Suprapubic skin (tissue), 4 donors: ENCODE results near the gene PRRX2. TPM values are rescaled to one million over a fixed set of nuclear protein-coding genes. Genes with fewer than 3 reads are reported as not detected.
"Not testable (repeated sequence)": the region's sequence is repeated elsewhere in the genome, so short reads cannot be mapped to it uniquely, and the experiment has no call there.

ENCODE experiments used
- DNase-seq, 2 donors: peaks; one replicate each; pipeline ENCODE4 v3.0.0-alpha.2; 2019; ENCODE audit warnings: low spot score in 2 of 2
- H3K27ac ChIP-seq: fragments of 200-600 bp; sonication (generic); one replicate; pipeline ENCODE4 v1.5.1; 2019
- H3K27me3 ChIP-seq: fragments of 200-600 bp; sonication (generic); one replicate; pipeline ENCODE4 v1.5.1; 2019
- H3K36me3 ChIP-seq: fragments of 200-600 bp; sonication (generic); one replicate; pipeline ENCODE4 v1.5.1; 2019
- H3K4me1 ChIP-seq: fragments of 200-600 bp; sonication (generic); one replicate; pipeline ENCODE4 v1.5.1; 2019
- H3K4me3 ChIP-seq: fragments of 200-600 bp; sonication (generic); one replicate; pipeline ENCODE4 v1.5.1; 2019; ENCODE audit warnings: mild to moderate bottlenecking
- H3K9me3 ChIP-seq: fragments of 200-600 bp; sonication (generic); one replicate; pipeline ENCODE4 v1.5.1; 2019
- EP300 ChIP-seq: sonication (generic); formaldehyde crosslinking; IDR thresholded peaks from one replicate; pipeline ENCODE4 v1.6.1; 2017; ENCODE audit warnings: antibody characterized with exemption
- POLR2A ChIP-seq, 2 donors: fragments of 450-650 bp; IDR thresholded peaks; one replicate each; pipeline ENCODE4 v1.6.1; 2017; ENCODE audit warnings: antibody characterized with exemption in 2 of 2, mild to moderate bottlenecking in 2 of 2, moderate library complexity in 2 of 2
- POLR2AphosphoS5 ChIP-seq, 3 donors: sonication (generic); formaldehyde crosslinking; IDR thresholded peaks; one replicate each; pipeline ENCODE4 v1.6.1; 2017; ENCODE audit warnings: antibody characterized with exemption in 3 of 3
- WGBS: methylation state at CpG from one replicate; pipeline ENCODE4 v1.1.5; 2018; 5-methylcytosine and 5-hydroxymethylcytosine counted together
- total RNA-seq, 4 donors: library from RNA; depleted of rRNA; stranded (reverse); fragments of >200 nt; gene quantifications; one replicate each; pipeline ENCODE4 v1.1.0, GENCODE V29; 2016
- TF ChIP-seq, protein P1 (sequence below), 2 donors: fragments of 200-600 bp in 1 of 2; fragments of 450-650 bp in 1 of 2; sonication (generic) in 1 of 2; IDR thresholded peaks; one replicate each; pipeline ENCODE4 v1.5.1; 2016 to 2019; ENCODE audit warnings: antibody characterized with exemption in 2 of 2, mild to moderate bottlenecking in 1 of 2, moderate library complexity in 1 of 2

The PRRX2 gene
- total RNA-seq, 4 donors from 2014 or later, result 9.9 to 16.9 (median 14.0) TPM

DNA sequence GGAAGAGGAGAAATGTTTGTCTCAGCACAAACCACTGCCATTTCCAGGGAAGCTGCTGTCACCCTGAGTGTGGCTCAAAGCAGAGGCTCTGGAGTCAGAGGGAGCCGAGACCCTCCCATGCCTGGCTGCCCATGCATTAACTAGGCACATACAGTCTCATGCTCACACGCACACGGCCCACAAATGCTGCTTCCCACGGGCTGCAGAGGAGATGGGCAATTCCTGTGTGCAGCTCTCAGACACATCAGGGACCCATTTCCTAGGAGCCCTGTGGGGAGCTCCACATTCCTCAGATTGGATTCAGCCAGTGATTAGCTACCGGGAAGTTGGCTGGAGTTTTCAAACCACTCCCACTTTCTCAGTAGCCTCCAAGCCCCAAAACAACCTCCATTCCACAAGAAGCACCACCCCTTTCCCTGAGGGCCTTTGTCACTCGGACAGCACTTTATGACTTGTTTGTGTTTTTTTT is 96.5 kb downstream of the PRRX2 start:
- DNase-seq, result peak in 1 of 2 donors; percentile 69
- H3K27ac ChIP-seq, result peak overlapping the region; percentile 82

DNA sequence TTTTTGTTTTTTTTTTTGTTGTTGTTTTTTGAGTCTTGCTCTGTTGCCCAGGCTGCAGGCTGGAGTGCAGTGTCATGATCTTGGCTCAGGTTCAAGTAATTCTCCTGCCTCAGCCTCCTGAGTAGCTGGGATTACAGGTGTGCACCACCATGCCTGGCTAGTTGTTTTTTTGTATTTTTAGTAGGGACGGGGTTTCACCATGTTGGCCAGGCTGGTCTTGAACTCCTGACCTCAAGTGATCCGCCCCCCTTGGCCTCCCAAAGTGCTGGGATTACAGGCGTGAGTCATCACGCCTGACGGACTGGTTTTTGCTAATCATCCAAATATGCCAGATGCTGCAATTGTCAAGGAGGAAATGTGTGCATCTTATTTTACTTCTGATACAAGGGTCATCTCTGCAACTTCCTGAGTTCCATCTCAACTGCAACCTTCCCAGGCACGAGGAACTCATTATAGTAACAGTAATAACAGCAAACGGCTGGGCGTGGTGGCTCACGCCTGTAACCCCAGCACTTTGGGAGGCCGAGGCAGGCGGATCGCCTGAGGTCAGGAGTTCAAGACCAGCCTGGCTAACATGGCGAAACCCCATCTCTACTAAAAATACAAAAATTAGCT is 97.0 kb downstream of the PRRX2 start:
- 33% methylated on average over 13 of the region's 13 CpGs for WGBS
- peak in 1 of 3 donors; percentile 46 for TF ChIP-seq POLR2AphosphoS5 (IDR thresholded peaks at IDR 0.05)
- Histone ChIP-seq H3K4me1 (peaks cover 23% of the 10 kb centered on the region), H3K27ac (peak overlapping the region; percentile 82)
- not testable (repeated sequence) for H3K4me3 ChIP-seq, H3K36me3 ChIP-seq, H3K27me3 ChIP-seq, H3K9me3 ChIP-seq
- DNase-seq, result peak in 1 of 2 donors; percentile 80

More for the DNA sequence above, 96.5 kb downstream of the PRRX2 start:
- Histone ChIP-seq H3K9me3 (no peaks in the 10 kb centered on the region), H3K4me1 (peaks cover 23% of the 10 kb centered on the region), H3K4me3 (no peak overlapping the region), H3K36me3 (no peaks in the 10 kb centered on the region), H3K27me3 (no peaks in the 10 kb centered on the region)
- WGBS, result 21% methylated on average over 4 of the region's 6 CpGs
- TF ChIP-seq POLR2A (IDR thresholded peaks at IDR 0.05), result no peak
- TF ChIP-seq, protein P1, sequence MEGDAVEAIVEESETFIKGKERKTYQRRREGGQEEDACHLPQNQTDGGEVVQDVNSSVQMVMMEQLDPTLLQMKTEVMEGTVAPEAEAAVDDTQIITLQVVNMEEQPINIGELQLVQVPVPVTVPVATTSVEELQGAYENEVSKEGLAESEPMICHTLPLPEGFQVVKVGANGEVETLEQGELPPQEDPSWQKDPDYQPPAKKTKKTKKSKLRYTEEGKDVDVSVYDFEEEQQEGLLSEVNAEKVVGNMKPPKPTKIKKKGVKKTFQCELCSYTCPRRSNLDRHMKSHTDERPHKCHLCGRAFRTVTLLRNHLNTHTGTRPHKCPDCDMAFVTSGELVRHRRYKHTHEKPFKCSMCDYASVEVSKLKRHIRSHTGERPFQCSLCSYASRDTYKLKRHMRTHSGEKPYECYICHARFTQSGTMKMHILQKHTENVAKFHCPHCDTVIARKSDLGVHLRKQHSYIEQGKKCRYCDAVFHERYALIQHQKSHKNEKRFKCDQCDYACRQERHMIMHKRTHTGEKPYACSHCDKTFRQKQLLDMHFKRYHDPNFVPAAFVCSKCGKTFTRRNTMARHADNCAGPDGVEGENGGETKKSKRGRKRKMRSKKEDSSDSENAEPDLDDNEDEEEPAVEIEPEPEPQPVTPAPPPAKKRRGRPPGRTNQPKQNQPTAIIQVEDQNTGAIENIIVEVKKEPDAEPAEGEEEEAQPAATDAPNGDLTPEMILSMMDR (IDR thresholded peaks at IDR 0.05), result no peak
- no peak for TF ChIP-seq EP300
- no peak for TF ChIP-seq POLR2AphosphoS5 (IDR thresholded peaks at IDR 0.05)

DNA sequence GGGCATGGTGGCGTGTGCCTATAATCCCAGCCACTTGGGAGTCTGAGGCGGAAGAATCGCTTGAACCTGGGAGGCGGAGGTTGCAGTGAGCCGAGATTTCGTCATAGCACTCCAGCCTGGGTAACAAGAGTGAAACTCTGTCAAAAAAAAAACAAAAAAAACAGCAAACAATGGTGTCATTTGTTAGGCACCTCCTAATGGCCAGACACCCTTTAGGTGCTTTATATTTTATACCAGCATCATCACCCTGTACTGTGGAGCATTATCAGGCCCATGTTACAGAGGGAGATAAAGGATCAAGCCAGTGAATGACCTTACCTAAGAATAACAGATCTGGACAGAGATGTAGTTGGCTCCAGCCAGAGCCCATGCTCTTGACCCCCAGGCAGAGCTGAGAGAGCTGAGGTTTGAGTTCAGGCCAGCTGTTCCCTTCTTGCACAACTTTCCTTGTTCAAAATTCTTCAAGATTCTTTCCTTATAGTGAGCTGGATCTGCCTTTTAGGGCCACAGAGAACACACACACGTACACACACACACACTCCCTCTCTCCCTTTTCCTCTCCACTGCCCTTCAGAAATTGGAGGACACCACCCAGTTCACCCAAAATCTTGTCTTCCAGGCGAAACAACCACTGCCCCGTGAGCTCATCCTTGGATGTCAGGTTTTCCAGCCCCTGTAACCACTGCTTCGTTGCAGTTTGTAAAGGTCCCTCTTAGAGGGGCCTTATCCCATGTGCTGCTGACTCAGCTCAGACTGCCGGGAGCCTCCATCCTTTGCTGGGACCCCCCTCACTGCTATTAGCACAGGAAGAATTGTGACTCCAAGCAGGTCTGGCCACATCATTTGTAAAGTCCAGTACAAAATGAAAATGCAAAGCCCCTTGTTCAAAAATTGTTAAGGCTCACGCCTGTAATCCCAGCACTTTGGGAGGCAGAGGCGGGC is 97.8 kb downstream of the PRRX2 start:
- Histone ChIP-seq H3K27ac (peak overlapping the region; percentile 82), H3K9me3 (no peaks in the 10 kb centered on the region), H3K36me3 (no peaks in the 10 kb centered on the region), H3K4me3 (no peak overlapping the region), H3K27me3 (no peaks in the 10 kb centered on the region), H3K4me1 (peaks cover 23% of the 10 kb centered on the region)
- TF ChIP-seq EP300 (no peak), POLR2A (IDR thresholded peaks at IDR 0.05) (no peak), POLR2AphosphoS5 (IDR thresholded peaks at IDR 0.05) (peak in 1 of 3 donors; percentile 7)
- TF ChIP-seq, protein P1 (IDR thresholded peaks at IDR 0.05), result no peak
- 67% methylated on average over 13 of the region's 13 CpGs for WGBS
- peak in 1 of 2 donors; percentile 70 for DNase-seq

DNA sequence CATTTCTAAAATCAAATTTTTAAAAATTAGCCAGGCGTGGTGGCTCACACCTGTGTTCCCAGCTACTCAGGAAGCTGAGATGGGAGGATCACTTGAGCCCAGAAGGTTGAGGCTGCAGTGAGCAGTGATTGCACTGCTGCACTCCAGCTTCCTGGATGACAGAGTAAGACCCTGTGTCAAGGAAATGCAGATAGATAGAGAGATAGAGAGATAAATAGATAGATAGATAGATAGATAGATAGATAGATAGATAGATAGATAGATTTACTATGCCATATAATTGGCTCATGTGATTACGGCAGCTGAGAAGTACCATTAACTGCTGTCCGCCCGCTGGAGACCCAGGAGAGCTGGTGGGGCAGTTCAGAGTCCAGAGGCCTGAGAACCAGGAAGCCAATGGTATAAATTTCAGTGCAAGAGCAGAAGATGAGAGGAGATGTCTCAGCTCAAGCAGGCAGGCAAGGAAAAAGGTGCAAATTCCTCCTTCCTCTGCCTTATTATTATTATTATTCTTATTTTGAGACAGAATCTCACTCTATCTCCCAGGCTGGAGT is 100.4 kb downstream of the PRRX2 start:
- DNase-seq, result no peak
- Histone ChIP-seq H3K27me3 (no peaks in the 10 kb centered on the region), H3K4me1 (peaks cover 23% of the 10 kb centered on the region), H3K27ac (no peak overlapping the region), H3K4me3 (no peak overlapping the region), H3K36me3 (no peaks in the 10 kb centered on the region), H3K9me3 (no peaks in the 10 kb centered on the region)
- WGBS, result 87% methylated on average over 4 of the region's 4 CpGs
- TF ChIP-seq POLR2AphosphoS5 (IDR thresholded peaks at IDR 0.05) (no peak), EP300 (no peak), POLR2A (IDR thresholded peaks at IDR 0.05) (no peak)
- TF ChIP-seq, protein P1 (IDR thresholded peaks at IDR 0.05), result no peak

DNA sequence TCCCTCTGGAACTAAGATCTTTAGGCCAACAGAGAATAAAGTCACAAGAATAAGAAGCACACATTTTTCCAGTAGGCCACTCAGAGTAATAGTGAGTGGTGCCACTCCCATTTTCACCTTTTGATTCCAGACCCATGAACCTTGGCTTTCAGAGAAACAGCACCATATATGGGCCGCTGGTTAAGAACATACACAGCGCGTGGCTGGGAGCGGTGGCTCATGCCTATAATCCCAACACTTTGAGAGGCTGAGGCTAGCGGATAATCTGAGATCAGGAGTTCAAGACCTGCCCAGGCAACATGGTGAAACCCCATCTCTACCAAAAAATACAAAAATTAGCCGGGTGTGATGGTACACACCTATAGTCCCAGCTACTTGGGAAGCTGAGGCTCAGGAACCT is 103.0 kb downstream of the PRRX2 start:
- Histone ChIP-seq H3K27me3 (no peaks in the 10 kb centered on the region), H3K4me1 (peaks cover 3% of the 10 kb centered on the region), H3K36me3 (no peaks in the 10 kb centered on the region), H3K27ac (no peak overlapping the region), H3K9me3 (no peaks in the 10 kb centered on the region), H3K4me3 (no peak overlapping the region)
- TF ChIP-seq POLR2AphosphoS5 (IDR thresholded peaks at IDR 0.05) (no peak), EP300 (no peak)
- WGBS, result 96% methylated on average over 6 of the region's 6 CpGs
- no peak for DNase-seq

DNA sequence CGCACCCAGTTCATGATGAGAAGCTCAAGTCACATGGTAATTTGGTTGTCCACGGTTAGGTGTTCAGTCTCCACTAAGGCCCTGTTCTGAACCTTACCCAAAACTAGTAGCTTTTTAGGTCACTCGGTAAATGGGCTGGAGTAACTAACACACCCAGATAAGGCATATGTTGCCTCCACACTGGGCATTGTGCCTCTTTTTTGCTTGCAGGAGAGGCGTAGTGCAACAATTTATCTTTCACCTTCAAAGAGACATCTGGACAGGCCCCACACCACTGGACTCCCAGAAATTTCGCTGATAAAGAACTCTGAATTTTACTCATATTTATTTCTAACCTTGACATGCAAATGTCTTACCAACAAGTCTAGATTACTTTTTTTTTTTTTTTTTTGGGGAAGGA is 104.2 kb downstream of the PRRX2 start:
- H3K4me1 ChIP-seq, result peaks cover under 1% of the 10 kb centered on the region
- H3K9me3 ChIP-seq, result no peaks in the 10 kb centered on the region
- no peak overlapping the region for H3K4me3 ChIP-seq
- DNase-seq, result no peak
- no peaks in the 10 kb centered on the region for H3K36me3 ChIP-seq
- H3K27ac ChIP-seq, result no peak overlapping the region
- no peak for TF ChIP-seq POLR2A (IDR thresholded peaks at IDR 0.05)
- no peaks in the 10 kb centered on the region for H3K27me3 ChIP-seq
- WGBS, result 79% methylated on average over 4 of the region's 5 CpGs
